T-helper 1 cell (primary cell): ENCODE measurements around the gene SH2B3.
"Not testable (repeated sequence)": the region's sequence is repeated elsewhere in the genome, so short reads cannot be mapped to it uniquely, and the experiment has no call there.

Experiments used
- DNase-seq, 5 donors: peaks; one replicate each; pipeline ENCODE4 v3.0.0-alpha.2; 2012 to 2020

Gene SH2B3

DNA sequence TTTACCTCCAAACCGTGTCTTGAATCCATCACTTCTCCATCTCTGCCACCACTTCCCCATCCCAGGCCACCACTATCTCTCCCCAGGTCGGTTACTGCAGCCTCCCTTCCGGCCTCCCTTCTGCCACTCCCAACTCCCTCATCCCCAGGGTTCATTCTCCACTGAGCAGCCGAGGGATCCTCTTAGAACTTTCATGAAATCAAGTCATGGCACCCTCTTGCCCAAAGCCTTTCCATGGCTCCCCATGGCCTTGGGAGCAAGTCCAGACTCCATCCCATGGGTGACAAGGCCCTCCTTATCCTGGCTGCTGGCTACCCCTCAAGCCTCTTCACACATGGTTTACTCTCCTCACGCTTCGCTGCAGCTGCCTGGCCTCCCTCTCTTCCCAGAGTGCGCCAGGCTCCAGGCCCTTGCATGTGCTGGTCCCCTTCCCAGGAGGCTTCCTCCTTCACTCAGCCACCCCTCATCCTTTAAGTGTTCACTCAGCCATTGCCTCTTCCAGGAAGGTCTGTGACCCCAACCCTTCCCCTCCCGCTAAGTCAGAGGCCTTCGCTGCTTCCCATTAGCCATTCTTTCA is 17.9 kb upstream of the SH2B3 start:
- DNase-seq: no peak

DNA sequence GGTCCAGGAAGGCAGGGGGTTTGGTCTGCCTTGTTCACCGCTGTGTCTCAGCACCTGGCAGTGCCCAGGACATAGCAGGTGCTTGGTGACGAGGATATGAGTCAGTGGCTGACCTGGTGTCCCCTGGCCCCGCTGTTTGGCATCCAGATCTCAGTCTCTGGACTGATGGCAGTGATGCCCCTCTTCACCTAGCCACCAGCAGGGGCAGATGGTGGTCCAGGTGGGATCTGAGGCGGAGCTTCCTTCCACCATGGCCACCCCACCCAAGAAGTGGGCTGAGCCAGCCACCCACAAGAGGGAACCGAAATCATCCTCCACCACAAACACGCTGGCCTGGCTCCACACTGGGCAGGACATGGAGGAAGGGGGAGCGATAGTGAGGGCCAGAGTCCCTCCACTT is 16.1 kb upstream of the SH2B3 start:
- no peak for DNase-seq

DNA sequence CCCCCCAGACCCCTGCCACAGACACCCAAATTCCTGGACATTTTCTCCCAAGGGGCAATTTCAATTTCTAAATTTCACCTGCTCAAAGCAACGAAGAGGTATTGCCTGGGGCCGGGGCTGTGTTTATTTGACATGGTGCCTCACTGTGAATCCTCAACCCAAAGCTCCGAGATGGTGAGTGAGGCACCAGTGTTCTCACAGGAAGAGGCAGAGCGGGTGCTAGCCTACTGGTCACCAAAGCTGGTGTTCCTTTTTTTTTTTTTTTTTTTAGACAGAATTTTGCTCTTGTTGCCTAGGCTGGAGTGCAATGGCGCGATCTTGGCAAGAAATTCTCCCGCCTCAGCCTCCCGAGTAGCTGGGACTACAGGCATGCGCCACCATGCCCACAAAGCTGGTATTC is 14.8 kb upstream of the SH2B3 start:
- no peak for DNase-seq

DNA sequence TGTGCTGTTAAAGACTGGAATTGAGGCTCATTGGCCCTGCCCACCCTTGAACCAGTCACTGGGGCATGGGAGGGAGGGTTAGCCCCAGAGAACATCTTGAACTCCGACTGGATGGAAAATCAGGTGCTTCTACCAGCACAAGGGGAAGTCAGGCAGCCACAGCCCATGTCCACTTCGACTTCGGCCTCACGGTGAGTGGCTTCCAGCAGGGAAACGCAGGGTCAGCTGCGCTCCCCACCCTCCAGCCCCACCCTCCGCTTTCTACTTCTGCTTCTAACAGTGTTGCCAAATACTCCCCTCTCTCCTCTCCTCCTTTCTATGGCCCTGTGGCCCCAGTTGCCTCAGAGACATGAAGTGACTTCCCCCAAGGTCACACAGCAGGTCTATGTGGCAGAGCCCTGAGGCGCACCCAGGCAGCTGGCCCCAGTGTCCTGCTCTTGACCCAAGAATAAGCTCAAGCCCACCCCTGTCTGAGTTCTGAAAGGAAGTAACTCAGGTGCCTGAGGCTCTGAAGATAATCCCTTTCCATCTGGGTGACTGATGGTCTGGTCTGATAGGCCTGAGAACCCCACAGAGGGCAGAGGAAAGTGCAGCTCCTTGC is 11.9 kb upstream of the SH2B3 start:
- no peak for DNase-seq

DNA sequence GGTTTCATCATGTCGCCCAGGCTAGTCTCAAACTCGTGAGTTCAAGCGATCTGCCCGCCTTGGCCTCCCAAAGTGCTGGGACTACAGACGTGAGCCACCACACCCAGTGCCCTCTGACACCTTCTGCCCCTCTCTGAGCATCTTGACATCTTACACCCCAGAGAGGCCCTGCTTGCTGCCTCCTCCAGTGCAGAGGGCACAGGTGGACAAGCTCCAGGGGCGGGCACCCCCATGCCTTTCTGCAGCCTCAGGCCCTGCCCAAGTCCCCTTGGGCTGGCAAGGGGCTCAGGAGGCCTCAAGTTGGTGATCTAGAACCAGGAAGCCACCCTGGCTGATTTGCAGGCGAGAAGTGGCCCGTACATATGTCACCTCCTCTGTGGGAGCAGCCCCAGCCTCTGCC is 11.2 kb upstream of the SH2B3 start:
- no peak for DNase-seq

DNA sequence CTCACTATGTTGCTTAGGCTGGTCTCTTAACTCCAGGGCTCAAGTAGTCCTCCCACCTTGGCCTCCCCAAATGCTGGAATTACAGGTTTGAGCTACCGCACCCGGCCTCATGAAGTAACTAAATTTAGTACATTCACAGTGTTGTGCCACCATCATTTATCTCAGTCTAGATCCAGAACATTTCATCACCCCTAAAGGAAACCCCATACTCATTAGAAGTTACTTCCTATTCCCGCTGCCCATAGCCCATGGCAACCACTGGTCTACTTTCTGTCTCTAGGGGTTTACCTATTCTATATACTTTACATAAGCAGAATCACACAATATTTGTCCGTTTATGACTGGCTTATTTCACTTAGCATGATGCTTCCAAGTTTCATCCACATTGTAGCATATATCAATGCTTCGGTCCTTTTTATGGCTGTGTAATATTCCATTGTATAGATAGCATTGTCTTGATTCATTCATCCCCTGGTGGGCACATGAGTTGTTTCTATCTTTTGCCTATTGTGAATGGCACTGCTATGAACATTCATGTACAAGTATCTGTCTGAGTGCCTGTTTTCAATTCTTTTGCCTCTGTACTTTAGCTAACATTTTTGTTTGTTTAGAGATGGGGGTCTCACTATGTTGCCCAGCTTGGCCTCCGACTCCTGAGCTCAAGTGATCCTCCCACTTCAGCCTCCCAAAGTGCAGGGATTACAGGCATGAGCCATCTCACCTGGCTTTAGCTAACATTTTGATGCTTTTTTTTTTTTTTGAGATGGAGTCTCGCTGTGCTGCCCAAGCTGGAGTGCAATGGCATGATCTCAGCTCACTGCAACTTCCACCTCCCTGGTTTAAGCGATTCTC is 10.2 kb upstream of the SH2B3 start:
- DNase-seq: no peak

DNA sequence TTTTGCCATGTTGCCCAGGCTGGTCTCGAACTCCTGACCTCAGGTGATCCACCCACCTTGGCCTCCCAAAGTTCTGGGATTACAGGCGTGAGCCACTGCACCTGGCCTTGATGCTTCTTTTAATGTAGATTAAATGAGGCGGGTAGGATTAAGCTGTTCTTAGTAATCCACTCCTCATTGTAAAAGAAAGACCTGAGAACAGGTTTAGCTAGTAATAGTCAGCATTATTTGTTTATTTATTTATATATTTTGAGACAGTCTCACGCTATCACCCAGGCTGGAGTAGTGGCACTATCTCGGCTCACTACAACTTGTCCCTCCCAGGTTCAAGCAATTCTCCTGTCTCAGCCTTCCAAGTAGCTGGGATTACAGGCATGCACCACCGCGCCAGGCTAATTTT is 9.5 kb upstream of the SH2B3 start:
- DNase-seq: not testable (repeated sequence)

DNA sequence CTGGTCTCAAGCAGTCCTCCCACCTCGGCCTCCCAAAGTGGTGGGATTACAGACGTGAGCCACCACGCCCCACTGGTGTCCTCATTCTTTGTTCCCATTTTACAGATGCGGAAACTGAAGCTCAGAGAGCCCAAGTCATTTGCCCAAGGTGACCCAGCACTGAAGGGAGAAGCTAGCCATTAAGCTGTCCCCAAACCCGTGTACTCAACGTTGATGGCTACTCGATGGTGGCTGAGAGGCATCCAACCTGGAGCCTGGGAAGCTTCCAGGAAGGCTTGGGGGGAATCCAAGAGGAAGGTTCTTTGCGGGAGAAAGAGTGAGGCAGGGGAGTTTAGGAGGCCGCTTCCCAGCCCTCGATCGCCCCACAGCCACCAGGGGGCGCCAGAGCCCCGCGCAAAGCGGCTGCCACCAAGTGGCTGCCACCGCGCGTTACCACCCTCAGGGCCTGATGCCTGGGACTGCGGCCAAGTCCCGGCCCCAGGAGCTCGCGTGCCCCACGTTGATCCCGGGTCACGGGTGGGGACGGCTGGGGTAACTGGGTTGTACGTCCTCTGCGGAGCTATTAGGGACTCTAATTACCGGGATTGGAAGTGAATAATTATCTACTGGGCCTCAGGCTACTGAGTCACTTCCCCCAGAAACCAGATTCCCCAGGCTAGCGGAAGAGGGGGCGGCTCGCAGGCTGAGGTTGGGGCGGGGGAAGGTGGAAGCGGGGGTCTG is 8.8 kb upstream of the SH2B3 start:
- peak; percentile 74 to 85 (median 81) for DNase-seq

DNA sequence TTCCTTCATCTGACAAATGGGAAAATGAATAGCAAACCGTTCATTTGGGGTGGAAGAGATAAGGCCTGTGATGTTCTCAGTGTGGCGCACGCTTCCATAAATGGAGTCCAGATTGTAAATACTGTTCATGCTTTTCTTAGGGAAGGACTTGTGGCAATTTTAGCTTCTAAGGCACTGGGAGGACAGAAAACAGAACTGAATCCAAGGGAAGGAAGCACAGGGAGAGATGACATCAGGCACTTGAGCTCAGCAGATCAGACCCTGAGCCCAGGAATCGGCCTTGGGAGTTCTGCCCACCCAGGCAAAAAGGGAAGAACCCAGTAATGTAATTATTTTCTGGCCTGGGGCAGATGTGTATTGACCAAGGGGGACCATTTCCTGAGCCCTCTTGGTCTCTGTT is 7.2 kb upstream of the SH2B3 start:
- no peak for DNase-seq

DNA sequence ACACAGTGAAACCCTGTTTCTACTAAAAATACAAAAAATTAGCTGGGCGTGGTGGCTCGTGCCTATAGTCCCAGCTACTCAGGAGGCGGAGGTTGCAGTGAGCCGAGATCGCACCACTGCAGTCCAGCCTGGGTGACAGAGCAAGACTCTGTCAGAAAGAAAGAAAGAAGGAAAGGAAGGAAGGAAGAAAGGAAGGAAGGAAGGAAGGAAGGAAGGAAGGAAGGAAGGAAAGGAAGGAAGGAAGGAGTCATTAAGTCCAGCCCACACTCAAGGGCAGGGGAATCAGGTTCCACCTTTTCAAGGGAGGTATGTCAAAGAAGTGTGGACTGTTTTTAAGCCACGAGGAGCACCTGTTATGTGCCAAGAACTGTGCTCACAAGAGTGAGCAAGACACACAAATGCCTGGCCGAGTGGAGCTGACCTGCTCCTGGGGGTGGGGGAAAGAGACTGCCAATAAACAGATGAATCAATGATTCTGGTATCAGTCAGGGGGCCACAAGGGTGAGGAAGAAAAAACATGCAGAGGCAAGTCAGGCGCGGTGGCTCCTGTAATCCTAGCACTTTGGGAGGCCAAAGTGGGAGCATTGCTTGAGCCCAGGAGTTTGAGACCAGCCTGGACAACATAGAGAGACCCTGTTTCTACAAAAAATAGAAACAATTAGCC is 5.8 kb upstream of the SH2B3 start:
- DNase-seq: not testable (repeated sequence)

DNA sequence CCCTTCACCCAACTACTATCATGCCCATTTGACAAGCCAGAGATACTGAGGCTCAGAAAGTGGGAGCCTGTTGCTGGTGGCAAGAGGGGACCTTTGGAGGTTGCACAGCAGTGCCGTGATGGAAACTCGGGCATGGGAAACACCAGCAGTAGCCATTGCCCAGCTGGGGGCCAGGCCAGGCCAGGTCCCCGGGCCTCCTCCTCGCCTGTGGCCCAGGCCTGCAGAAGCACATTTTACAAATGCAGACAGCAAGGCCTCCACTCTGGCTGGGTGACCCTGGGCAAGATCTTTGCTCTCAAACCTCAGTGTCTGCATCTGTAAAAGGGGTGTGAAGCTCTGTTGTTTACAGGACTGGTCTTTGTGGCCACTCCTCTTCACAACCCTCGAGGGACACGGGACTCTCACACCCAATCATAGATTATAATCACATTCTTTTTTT is 4.5 kb upstream of the SH2B3 start:
- no peak for DNase-seq

DNA sequence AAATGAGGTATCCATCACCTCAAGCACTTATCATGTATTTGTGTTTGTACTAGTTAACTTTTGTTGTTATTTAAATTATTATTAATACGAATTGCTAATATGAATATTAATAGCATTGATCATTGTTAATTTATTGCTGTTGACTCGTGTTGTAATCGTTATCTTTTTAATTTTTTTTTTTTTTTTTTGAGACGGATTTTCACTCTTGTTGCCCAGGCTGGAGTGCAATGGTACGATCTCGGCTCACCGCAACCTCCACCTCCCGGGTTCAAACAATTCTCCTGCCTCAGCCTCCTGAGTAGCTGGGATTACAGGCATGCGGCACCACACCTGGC is 3.3 kb upstream of the SH2B3 start:
- DNase-seq: not testable (repeated sequence)

DNA sequence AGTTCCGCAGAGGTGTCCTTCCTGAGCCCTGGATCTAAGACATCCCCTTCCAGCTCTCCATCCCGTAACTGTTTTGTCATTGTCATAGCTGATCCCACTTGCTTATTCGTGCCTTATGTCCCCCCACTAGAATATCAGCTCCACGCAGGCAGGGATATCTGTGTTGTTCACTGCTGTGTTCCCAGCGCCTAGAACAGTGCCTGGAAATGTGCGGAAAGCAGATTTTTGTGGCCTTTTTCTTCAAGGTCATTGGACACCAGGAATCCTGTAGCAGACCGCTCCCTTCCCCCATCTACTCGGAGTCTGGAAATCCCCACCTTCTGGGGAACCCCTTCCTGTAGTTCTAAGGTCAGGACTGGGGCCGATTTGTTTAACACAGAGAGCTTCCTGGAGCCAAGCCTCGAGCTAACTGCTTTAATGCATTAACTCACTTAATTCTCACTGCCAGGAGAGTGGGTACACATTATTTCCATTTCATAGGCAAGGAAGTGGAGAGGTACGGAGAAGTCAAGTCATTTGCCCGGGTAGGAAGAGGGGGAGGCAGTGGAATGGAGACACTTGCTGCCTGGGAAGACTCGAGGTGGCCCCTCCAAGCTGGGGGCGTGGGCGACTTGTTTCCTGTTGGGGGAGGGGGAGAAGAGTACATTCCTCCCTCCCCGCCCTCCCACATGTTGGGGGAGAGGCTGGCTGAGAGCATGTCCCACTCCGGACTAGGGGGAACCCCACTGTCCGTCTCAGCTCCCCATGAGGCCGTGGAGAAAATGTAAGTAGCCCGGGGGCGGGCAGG is 1.2 kb upstream of the SH2B3 start:
- DNase-seq: peak in 3 of 5 donors; percentile 32 to 48 (median 38)

DNA sequence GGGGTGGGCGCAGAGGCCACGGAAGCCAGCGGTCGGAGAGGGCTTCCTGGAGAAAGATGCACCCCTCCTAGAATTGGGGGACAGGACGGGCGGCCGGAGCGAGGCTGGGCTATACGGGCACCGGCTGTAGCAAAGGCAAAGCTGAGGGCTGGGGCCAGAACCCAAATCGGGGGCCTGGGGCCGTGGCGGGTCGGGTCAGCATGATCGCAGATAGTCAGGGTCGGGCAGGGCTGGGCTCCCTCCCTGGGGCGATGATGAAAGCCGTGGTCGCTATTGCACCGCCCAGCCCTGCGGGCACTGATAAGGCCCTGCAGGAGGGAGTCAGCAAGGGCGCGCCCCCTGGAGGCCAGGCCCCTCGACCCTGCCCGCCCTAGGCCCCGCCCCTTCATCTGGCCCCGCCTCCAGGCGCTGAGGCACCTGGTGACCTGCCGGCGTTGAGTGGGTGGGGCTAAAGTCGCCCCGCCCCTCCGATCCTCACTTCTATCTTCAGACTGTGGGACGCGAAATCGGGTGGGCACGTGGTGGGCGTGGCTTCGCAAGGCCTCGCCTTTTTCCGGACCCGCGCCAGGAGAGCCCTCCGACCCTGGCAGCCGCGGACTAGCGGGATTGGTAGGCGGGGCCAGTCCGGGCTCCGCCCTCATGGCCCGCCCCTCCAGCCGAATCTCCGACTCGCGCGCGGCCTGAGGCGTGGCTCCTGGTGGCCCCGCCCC is 419 bp upstream of the SH2B3 start:
- DNase-seq: peak; percentile 97 to 99 (median 99)

DNA sequence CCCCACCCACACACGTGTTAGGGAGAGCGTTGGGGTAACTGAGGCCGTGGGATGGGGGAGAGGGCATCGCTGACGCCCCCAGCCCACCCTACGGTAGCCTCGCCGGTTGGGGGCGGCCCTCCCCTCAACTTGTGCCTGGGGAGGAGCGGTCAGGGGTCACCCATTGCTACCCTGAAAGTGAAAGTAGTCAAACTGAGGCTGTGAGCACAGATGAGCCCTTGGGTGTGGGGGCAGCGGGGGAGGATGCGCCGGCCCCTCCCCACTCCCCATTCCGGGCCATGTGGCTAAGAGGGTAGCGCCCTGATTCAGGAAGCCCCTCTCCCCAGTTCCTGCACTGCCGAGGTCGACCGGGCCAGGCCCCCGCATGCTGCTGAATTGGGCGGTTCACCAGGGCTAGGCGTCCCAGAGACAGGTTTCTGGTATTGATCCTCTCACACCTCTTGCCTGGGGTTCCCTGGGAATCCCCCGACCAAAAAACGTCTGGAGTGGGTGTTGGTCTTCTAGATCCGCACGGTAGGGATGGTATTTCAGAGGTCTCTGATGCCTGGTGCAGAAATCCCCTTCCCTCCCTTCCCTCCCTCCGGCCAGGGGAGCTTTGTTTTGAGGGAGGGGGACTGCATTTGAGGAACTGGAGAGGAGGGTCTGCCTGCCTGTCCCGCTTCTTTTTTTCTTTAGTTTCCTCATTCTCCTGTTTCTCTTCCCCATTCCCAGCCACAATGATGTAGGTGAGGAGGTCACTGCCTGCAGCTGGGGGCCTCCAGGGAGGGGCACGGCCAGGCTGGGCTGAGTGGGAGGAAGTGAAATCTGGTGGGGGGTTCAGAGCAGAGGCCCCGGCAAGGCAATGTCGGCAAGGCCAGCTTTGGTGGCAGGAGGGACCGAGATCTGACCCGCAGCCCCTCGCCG is 1.0 kb downstream of the SH2B3 start:
- DNase-seq: peak; percentile 37 to 55 (median 45)

DNA sequence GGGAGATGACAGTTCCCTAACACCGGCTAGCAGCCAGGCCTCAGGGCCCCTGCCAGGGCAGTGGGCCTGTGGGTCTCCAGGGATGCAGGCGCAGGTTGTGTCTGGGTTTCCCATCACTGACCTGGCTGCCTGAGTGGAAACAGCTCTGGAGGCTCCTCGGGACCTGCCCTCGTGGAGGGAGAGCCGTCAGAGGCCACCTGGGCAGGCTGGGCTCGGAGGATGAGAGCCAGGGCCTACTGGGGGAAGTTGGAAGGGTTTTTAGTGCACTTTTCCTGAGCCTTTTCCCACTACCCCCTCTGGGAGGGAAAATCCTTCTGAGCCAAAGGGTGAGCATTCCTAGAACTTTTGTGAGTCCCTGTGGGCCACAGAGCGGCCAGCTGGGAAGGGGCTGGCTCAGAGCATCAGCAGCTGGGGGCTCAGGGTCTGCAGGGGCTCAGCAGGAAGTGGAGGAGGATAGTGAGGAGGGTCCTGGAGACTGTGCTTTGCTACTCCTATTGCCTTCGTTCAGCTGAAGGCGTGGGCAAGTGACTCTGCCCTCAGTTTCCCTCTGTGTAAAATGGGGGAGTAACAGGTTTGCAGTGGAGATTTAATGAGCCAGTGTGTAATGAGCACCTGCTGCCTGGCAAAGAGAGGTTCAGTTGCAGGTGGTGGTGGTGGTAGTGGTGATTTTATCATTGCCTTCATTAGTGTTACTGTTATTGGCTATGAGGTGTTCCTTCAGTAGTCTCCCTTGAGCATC is 1.8 kb downstream of the SH2B3 start:
- DNase-seq: no peak

DNA sequence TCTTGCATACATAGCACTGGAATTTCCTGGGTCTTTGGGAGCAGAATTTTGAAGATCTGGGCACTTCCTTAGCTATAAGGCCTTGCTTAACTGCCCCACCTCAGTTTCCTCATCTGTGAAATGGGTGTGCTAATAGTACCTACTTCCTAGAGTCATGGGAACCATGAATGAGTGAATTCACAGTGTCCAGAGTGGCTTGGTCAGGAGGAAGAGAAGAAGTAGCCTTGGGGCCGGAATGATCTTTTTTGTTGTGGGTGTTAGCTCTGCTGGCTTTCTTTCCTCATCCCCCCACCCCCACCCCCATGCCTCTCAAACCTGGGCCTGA is 2.4 kb downstream of the SH2B3 start:
- no peak for DNase-seq

DNA sequence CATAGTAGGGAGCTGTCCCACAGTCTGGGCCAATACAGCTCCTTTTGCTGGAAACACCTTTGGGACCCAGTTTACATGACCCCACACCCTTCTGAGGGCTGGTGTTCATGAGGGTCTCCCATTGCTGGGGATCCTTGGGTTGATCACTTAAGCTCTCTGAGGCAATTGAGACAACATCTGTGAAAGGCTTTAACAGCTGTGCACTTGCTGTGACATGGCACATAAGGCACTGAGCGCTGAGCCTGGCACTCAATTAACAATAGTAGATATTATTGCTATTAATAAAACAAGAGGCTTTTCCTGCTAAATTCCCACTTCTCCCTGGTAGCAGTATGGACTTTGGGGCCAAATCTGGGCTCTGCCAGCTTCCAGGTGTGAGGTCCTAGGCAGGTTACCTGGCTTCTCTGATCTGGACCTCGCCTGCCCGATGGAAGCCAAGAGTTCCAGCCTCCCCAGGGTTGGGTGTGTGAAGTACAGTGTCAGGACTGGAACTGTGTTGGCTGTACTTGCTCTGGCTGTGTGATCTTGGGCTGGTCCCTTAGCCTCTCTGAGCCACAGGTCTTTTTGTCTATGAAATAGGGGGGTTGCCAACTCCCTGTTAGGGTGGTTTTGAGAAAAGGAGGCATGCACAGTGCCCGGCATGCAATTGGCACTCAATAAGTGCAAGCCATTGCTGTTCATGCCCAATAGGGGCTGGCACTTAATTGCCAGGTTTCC is 3.1 kb downstream of the SH2B3 start:
- DNase-seq: no peak

DNA sequence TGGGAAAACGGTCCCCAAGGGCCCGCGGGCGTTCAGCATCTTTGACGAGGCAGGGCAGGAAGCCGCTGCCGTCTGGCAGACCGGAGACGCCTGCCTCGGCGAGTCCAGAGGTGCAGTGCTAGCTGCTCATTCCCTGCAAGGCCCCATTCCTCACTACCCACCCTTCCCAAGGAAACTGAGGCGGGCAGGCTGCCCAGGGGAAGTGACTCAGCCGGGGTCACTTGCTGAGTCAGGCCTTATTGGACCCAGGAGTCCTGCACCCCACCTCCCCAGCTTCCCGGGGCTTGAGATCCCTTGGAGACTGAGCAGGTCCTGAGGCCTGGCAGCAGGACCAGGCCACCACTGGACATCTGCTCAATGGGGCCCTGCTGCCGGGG is 3.7 kb downstream of the SH2B3 start:
- no peak for DNase-seq
